GM23338 (cell line): Measurements from ENCODE around the gene STRA6. TPM values are rescaled to one million over a fixed set of nuclear protein-coding genes. Genes with fewer than 3 reads are reported as not detected.

Source experiments
- ATAC-seq: fragments of 200-7000 bp; cut with Tn5 transposase; 3 replicates; pipeline ENCODE4 v1.9.1; 2020
- DNase-seq: peaks from one replicate; pipeline ENCODE4 v3.0.0-alpha.2; 2015; ENCODE audit warnings: low spot score
- H2AFZ ChIP-seq: fragments of 200-600 bp; sonication (generic); 2 replicates; pipeline ENCODE4 v1.8.0; 2016; ENCODE audit warnings: antibody characterized with exemption, mild to moderate bottlenecking, moderate library complexity
- H3F3A ChIP-seq: fragments of 200-600 bp; sonication (generic); replicated peaks from 2 replicates; pipeline ENCODE4 v1.8.0; 2017; ENCODE audit warnings: antibody characterized with exemption, mixed run types, low read depth
- H3K27ac ChIP-seq: fragments of 200-600 bp; sonication (generic); 2 replicates; pipeline ENCODE4 v1.6.1; 2016; ENCODE audit warnings: low read depth
- H3K27me3 ChIP-seq: fragments of 200-600 bp; sonication (generic); 2 replicates; pipeline ENCODE4 v1.8.0; 2016; ENCODE audit warnings: mild to moderate bottlenecking, mixed run types, moderate library complexity; ENCODE audit not compliant: insufficient read depth
- H3K36me3 ChIP-seq: fragments of 200-600 bp; sonication (generic); 2 replicates; pipeline ENCODE4 v1.8.0; 2016; ENCODE audit warnings: mild to moderate bottlenecking; ENCODE audit not compliant: insufficient read depth
- H3K4me1 ChIP-seq: fragments of 200-600 bp; sonication (generic); 2 replicates; pipeline ENCODE4 v1.8.0; 2016; ENCODE audit warnings: mild to moderate bottlenecking, moderate library complexity; ENCODE audit not compliant: insufficient read depth
- H3K4me2 ChIP-seq: fragments of 200-600 bp; sonication (generic); 2 replicates; pipeline ENCODE4 v1.7.1; 2017; ENCODE audit warnings: mixed run types
- H3K4me3 ChIP-seq: fragments of 200-600 bp; sonication (generic); 2 replicates; pipeline ENCODE4 v1.6.1; 2016; ENCODE audit warnings: mixed run types
- H3K79me2 ChIP-seq: fragments of 200-600 bp; sonication (generic); replicated peaks from 2 replicates; pipeline ENCODE4 v1.8.0; 2017; ENCODE audit warnings: mild to moderate bottlenecking; ENCODE audit not compliant: insufficient read depth
- H3K9me2 ChIP-seq: fragments of 200-600 bp; sonication (generic); 2 replicates; pipeline ENCODE4 v1.8.0; 2017; ENCODE audit not compliant: insufficient read depth
- H4K20me1 ChIP-seq: fragments of 200-600 bp; sonication (generic); replicated peaks from 2 replicates; pipeline ENCODE4 v1.8.0; 2017; ENCODE audit warnings: mild to moderate bottlenecking; ENCODE audit not compliant: insufficient read depth
- H3K27ac Mint-ChIP-seq: 2 replicates; pipeline ENCODE4 v1.8.0; 2020; ENCODE audit warnings: inconsistent platforms, mild to moderate bottlenecking, moderate library complexity, mixed read lengths
- H3K27me3 Mint-ChIP-seq: 3 replicates; pipeline ENCODE4 v1.8.0; 2022; ENCODE audit warnings: low read depth, mild to moderate bottlenecking, moderate library complexity, mixed read lengths, inconsistent platforms; ENCODE audit not compliant: insufficient read depth, poor library complexity
- H3K36me3 Mint-ChIP-seq: 3 replicates; pipeline ENCODE4 v1.8.0; 2021; ENCODE audit warnings: low read depth, mild to moderate bottlenecking, inconsistent platforms, moderate library complexity, mixed read lengths
- H3K4me1 Mint-ChIP-seq: 3 replicates; pipeline ENCODE4 v1.8.0; 2020; ENCODE audit warnings: mild to moderate bottlenecking, inconsistent platforms, mixed read lengths
- H3K4me3 Mint-ChIP-seq: 3 replicates; pipeline ENCODE4 v1.8.0; 2021; ENCODE audit warnings: moderate library complexity, mild to moderate bottlenecking, inconsistent platforms, mixed read lengths
- H3K9me3 Mint-ChIP-seq: 3 replicates; pipeline ENCODE4 v1.8.0; 2020; ENCODE audit warnings: moderate library complexity, mild to moderate bottlenecking, inconsistent platforms, mixed read lengths
- JUNB ChIP-seq: IDR thresholded peaks from one replicate; pipeline ENCODE4 v1.6.1; 2016; ENCODE audit warnings: antibody characterized with exemption; ENCODE audit not compliant: unreplicated experiment
- REST ChIP-seq: IDR thresholded peaks from one replicate; pipeline ENCODE4 v1.6.1; 2018; ENCODE audit warnings: antibody characterized with exemption; ENCODE audit not compliant: unreplicated experiment
- ZNF114 ChIP-seq: fragments of 250-450 bp; sonication (Bioruptor Pico); IDR thresholded peaks from 2 replicates; pipeline ENCODE4 v1.5.0; 2020; ENCODE audit warnings: mild to moderate bottlenecking, moderate library complexity
- polyA plus RNA-seq: library from polyadenylated mRNA; unstranded; fragments of >200 nt; fragmentation: Nextera tagmentation; extraction: Ambion mirVana; gene quantifications from 2 replicates; pipeline ENCODE4 v1.2.1, GENCODE V29; 2016
- total RNA-seq: library from RNA; depleted of rRNA; stranded (reverse); fragments of >200 nt; shearing (Covaris generic); gene quantifications from 2 replicates; pipeline ENCODE4 v1.2.3, GENCODE V29; 2014
- TF ChIP-seq, protein P1 (sequence below), 2 experiments: fragments of 200-600 bp in 1 of 2; sonication (generic) in 1 of 2; conservative IDR thresholded peaks; 2 replicates each; pipeline versions ENCODE4 v1.5.1 to v1.6.1; 2016 to 2017; ENCODE audit warnings: antibody characterized with exemption in 2 of 2, low read depth in 2 of 2, mild to moderate bottlenecking in 2 of 2, moderate library complexity in 1 of 2
- TF ChIP-seq, protein P2 (sequence below): IDR thresholded peaks from 2 replicates; pipeline ENCODE4 v1.6.1; 2016; ENCODE audit warnings: antibody characterized with exemption

STRA6 gene
- total and polyA plus RNA-seq, 2 experiments from 2014 or later, result 8.2 to 9.9 TPM

DNA sequence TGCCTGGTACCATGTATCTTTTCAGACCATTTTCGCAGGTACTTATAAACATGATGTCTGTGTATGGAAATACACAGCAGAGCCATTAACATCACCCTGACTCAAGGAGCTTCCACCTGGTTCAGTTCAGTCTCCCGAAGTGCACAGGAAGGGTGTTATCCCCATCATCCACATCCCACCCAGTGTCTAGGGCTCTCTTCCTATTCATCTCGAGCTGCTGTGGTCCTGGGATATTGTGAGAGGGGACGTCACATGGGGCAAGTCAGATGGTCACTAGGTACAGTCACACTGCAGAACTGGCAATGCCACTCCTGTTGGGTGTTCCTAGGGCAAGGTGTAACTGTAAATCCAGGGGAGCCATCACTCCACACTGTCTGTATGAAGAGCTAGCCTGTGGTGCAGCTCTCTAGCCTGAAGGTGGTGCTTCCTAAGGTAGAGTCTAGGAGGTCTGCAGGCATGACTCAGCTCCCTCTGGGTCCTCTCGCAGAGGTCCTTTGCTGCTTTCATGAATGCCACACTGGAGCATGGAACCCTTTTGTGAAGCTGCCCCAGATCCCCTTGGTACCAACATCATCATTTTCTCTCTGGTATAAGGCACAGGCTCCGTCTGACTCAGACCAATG is 58.3 kb downstream of the STRA6 start:
- TF ChIP-seq, protein P1, sequence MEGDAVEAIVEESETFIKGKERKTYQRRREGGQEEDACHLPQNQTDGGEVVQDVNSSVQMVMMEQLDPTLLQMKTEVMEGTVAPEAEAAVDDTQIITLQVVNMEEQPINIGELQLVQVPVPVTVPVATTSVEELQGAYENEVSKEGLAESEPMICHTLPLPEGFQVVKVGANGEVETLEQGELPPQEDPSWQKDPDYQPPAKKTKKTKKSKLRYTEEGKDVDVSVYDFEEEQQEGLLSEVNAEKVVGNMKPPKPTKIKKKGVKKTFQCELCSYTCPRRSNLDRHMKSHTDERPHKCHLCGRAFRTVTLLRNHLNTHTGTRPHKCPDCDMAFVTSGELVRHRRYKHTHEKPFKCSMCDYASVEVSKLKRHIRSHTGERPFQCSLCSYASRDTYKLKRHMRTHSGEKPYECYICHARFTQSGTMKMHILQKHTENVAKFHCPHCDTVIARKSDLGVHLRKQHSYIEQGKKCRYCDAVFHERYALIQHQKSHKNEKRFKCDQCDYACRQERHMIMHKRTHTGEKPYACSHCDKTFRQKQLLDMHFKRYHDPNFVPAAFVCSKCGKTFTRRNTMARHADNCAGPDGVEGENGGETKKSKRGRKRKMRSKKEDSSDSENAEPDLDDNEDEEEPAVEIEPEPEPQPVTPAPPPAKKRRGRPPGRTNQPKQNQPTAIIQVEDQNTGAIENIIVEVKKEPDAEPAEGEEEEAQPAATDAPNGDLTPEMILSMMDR (conservative IDR thresholded peaks at IDR 0.05; ENCODE audit: low read depth in 2 of 2), result peak in 1 of 2 experiments; percentile 46; a peak in 3 of 4 replicates
- TF ChIP-seq, protein P2, sequence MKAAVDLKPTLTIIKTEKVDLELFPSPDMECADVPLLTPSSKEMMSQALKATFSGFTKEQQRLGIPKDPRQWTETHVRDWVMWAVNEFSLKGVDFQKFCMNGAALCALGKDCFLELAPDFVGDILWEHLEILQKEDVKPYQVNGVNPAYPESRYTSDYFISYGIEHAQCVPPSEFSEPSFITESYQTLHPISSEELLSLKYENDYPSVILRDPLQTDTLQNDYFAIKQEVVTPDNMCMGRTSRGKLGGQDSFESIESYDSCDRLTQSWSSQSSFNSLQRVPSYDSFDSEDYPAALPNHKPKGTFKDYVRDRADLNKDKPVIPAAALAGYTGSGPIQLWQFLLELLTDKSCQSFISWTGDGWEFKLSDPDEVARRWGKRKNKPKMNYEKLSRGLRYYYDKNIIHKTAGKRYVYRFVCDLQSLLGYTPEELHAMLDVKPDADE, result no peak
- TF ChIP-seq ZNF114 (CRISPR knock-in tag), result no peak
- Histone ChIP-seq H3K79me2 (no peaks in the 10 kb centered on the region), H3K9me2 (no peaks in the 10 kb centered on the region), H3K4me3 (no peak overlapping the region), H4K20me1 (no peaks in the 10 kb centered on the region), H2AFZ (peak overlapping the region; percentile 87; the same call in 1 of the 2 replicates), H3K27me3 (peaks cover 5% of the 10 kb centered on the region), H3K27ac (no peak overlapping the region), H3K4me1 (peaks cover 33% of the 10 kb centered on the region), H3F3A (0 out of 2 replicates have a peak, but pooled peaks cover 4% of the 10 kb centered on the region), H3K36me3 (no peaks in the 10 kb centered on the region), H3K4me2 (no peak overlapping the region)
- Mint-ChIP-seq H3K27ac (no peak overlapping the region), H3K27me3 (peaks cover 9% of the 10 kb centered on the region), H3K9me3 (peaks cover 11% of the 10 kb centered on the region; the same call in 2 of the 3 replicates), H3K4me3 (no peak overlapping the region), H3K36me3 (no peaks in the 10 kb centered on the region), H3K4me1 (peaks cover 25% of the 10 kb centered on the region)
- peak; percentile 71 for DNase-seq
- peak; percentile 95 for ATAC-seq

DNA sequence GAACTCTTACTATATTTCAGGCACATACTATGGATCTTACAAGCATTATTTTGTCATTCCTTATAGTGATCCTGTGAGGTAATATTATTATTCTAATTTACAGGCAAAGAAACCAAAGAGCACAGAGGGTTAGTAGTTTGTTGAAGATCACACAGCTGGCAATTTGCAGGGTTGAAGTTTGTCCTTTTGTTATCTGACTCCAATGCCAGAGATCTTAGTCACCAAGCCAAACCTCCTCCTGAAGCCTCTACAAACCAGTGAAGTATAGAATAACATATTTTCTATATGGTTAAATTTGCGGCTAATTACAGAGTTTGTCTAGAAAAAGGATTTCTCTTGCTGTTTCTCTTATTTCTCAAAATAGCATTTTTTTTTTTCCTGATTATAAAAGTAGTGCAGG is 61.0 kb downstream of the STRA6 start:
- Mint-ChIP-seq H3K36me3 (no peaks in the 10 kb centered on the region), H3K4me1 (peaks cover 49% of the 10 kb centered on the region), H3K9me3 (peaks cover 11% of the 10 kb centered on the region; the same call in 2 of the 3 replicates), H3K27ac (no peak overlapping the region), H3K4me3 (no peak overlapping the region), H3K27me3 (peaks cover 32% of the 10 kb centered on the region)
- DNase-seq (no peak), ATAC-seq (no peak)
- Histone ChIP-seq H3K36me3 (no peaks in the 10 kb centered on the region), H3F3A (peaks cover 4% of the 10 kb centered on the region; the same call in 1 of the 2 replicates), H3K4me1 (peaks cover 52% of the 10 kb centered on the region), H4K20me1 (no peaks in the 10 kb centered on the region), H3K9me2 (no peaks in the 10 kb centered on the region), H2AFZ (no peak overlapping the region), H3K27me3 (peaks cover 32% of the 10 kb centered on the region), H3K4me3 (no peak overlapping the region), H3K4me2 (0 out of 2 replicates have a peak overlapping the region, but pooled peaks have one; percentile 19), H3K79me2 (no peaks in the 10 kb centered on the region), H3K27ac (no peak overlapping the region)
- TF ChIP-seq REST (no peak), JUNB (no peak)
- TF ChIP-seq, protein P2, result no peak
- TF ChIP-seq, protein P1 (conservative IDR thresholded peaks at IDR 0.05; ENCODE audit: low read depth in 2 of 2), result no peak
